ENCODE results near the gene CTSD.
"Not testable (repeated sequence)": the region's sequence is repeated elsewhere in the genome, so short reads cannot be mapped to it uniquely, and the experiment has no call there.

CTSD gene

DNA sequence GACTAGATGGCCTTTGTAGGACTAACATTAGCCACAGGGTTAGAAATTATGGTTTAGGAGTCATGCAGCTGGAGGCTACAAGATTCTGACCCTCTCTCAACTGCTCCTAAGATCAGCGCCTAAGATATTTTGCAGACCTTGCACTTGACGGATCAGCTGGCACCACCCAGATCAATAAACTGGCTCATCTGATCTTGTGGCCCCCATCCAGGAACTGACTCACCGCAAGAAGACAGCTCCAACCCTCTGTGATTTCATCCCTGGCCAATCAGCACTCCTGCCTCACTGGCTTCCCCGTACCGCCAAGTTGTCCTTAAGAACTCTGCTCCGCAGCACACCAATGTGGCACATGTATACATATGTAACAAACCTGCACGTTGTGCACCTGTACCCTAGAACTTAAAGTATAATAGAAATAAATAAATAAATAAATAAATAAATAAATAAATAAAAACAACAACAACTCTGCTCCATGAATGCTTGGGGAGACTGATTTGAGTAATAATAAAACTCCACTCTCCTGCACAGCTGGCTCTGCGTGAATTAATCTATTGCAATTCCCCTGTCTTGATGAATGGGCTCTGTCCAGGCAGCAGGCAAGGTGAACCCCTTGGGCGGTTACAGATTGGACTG, 5.7 kb upstream of the CTSD start:
- H3K4me3 Mint-ChIP-seq; intact Hi-C loops (cut with micrococcal nuclease); H3K36me3 Mint-ChIP-seq (ENCODE audit: low read depth); H3K9me3 Mint-ChIP-seq; H3K27me3 Mint-ChIP-seq: not testable (repeated sequence)
- Mint-ChIP-seq H3K4me1 (ENCODE audit: low read depth) (peaks cover 69% of the 10 kb centered on the region), H3K27ac (peak overlapping the region; percentile 87)

DNA sequence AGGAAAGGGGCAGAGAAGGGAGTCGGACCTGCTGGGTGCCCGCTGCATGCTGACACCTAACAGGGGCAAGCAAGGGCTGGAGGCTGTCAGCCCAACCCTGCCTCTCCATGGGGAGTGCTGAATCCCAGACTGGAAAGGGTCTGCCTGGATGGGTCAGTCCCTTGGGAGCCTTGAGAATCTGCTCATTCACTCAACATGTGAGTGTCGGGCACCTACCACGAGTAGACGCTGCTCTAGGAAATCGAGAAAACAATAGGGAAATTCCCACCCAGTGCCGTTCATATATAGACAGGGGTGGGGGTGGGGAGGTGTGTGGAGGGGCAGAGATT, 4.4 kb upstream of the CTSD start:
- intact Hi-C loops (cut with micrococcal nuclease): no loop called here
- H3K4me3 Mint-ChIP-seq: no peak overlapping the region
- no peaks in the 10 kb centered on the region for H3K9me3 Mint-ChIP-seq
- peak overlapping the region; percentile 26 for H3K27ac Mint-ChIP-seq
- peaks cover 59% of the 10 kb centered on the region for H3K4me1 Mint-ChIP-seq (ENCODE audit: low read depth)
- no peaks in the 10 kb centered on the region for H3K27me3 Mint-ChIP-seq
- no peaks in the 10 kb centered on the region for H3K36me3 Mint-ChIP-seq (ENCODE audit: low read depth)

DNA sequence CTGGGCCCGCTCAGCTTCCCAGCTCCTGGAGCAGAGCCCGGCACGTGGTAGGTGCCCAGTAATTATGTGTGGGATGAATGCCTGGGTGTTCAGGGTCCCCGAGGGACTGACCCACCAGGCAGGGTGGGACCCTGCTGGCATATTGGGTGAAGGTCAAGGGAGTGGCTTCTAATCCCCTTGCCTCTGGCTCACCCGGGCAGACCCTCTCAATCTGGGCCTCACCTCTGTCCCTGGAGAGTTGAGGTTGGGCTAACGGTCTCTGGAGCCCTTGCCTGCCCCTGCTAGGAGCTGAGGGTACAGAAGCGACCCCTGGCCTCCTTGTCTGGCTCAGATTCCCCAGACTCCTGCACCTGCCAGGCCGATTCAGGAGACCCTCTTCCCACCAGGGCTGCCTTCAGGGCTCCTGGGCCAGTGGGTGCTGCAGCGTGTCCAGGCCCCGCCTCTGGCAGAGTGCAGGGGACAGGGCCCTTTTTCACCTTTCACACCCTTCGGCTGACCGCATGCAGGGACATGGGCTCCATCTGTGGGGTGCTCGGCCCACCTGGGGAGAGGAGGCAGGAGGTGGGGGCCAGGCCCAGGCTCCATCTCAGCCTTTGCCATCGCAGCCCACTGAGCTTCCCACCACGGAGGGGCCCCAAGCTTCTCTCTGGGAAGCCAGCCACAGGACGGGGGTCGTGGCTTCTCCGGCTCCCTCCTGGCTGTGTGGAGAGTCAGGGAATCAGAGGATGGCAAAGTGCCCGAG, 3.8 kb upstream of the CTSD start:
- Mint-ChIP-seq H3K27ac (no peak overlapping the region), H3K4me1 (ENCODE audit: low read depth) (peaks cover 58% of the 10 kb centered on the region), H3K36me3 (ENCODE audit: low read depth) (peaks cover 5% of the 10 kb centered on the region), H3K27me3 (no peaks in the 10 kb centered on the region), H3K4me3 (no peak overlapping the region), H3K9me3 (no peaks in the 10 kb centered on the region)
- intact Hi-C loops (cut with micrococcal nuclease): no loop called here

DNA sequence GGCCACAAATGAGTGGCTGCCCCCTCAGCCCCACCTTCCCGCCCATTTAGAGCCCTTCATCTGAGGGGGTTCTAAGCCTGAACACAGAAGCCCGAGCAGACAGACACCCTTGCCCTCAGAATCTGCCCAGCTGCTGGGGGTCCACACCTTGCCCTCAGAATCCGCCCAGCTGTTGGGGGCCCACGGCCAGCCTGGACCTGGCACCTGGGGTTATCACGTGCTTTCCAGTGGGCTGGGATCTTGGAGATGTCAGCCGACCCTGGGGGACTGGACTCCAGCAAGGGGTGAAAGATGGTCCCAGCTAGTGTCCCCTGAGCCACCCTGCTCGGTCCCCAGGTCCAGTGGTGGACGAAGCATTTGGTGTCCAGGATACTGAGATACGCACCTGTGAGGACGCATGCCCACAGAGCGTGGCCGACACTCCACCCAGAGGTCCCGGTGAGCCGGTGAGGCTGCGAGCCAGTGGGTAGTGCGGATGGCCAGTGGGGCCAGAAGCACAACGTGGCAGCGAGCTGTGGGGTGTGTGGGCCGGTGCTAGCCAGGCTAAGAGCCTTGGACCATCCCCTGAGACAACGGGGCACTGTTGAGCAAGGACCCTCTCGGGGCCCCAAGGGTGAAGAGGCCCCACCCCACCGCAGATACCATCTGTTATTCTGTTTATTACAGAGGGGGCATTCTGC, 3.1 kb upstream of the CTSD start:
- Mint-ChIP-seq H3K4me1 (ENCODE audit: low read depth) (peaks cover 58% of the 10 kb centered on the region), H3K4me3 (no peak overlapping the region), H3K27me3 (no peaks in the 10 kb centered on the region), H3K9me3 (no peaks in the 10 kb centered on the region), H3K27ac (no peak overlapping the region), H3K36me3 (ENCODE audit: low read depth) (peaks cover 12% of the 10 kb centered on the region)
- intact Hi-C loops (cut with micrococcal nuclease): no loop called here

DNA sequence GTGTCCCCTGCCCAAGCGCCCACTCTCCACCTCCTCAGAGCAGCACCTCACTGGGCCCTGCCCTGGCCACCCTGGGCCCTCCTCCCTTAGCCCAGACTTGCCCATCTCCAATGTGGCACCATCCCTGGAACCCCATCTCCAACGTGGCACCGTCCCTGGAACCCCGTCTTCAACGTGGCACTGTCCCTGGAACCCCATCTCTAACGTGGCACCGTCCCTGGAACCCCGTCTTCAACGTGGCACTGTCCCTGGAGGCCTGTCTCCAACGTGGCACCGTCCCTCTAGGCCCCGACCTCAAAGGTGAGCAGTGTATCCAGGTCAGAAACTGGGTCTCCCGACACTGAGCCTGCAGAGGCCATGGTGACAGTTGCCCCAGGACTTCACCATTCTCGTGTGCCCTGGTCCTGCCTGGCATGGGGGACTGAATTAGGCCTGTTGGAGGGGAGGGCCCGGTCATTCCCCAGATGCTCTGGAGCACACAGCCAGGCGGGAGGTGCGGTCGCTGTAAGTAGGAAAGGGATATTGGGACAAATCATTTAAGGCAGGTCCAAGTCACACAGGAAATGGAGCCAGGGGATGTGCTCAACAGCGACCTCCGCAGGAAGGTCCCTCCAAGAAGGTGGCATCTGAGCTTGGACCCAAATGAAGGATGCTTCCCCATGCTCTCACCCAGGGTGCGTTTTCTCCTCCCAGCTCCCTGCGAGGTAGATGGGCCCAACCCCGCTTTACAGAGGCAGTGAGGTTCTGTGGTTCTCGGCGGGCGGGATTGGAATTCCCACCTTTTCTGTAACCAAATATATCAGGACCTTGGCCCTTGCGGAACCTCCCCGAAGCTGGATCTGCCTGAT, 2.4 kb upstream of the CTSD start:
- peaks cover 58% of the 10 kb centered on the region for H3K4me1 Mint-ChIP-seq (ENCODE audit: low read depth)
- H3K4me3 Mint-ChIP-seq: no peak overlapping the region
- H3K36me3 Mint-ChIP-seq (ENCODE audit: low read depth): peaks cover 20% of the 10 kb centered on the region
- no peak overlapping the region for H3K27ac Mint-ChIP-seq
- H3K27me3 Mint-ChIP-seq: no peaks in the 10 kb centered on the region
- intact Hi-C loops (cut with micrococcal nuclease): no loop called here
- H3K9me3 Mint-ChIP-seq: no peaks in the 10 kb centered on the region

DNA sequence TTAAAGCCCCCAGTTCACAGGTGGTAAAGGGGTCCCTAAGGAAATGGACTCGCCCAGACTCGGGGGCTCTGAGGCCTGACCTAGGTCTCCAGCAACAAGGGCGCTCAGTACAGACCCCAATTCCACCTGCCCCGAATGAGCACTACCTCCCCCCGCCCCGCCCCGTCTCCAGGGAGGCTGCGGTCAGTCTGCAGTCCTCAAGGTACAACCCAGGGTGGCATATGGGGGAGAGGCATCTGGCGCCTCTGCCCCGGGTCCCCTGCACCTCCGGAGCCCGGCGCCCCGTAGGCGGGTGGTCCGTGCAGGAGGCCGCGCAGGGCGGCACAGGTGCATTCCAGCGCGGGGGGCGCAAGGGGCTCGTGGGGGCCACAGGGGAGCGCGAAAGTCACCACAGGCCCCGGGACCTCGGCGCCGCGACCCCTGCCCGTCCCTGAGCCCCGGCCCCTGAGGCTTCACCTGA, 361 bp downstream of the CTSD start:
- intact Hi-C loops (cut with micrococcal nuclease): loop anchor here (5.0 kb wide), 1 partner anchor 504 kb away; no protein-coding TSS in a partner anchor
- peaks cover 47% of the 10 kb centered on the region for H3K36me3 Mint-ChIP-seq (ENCODE audit: low read depth)
- no peaks in the 10 kb centered on the region for H3K27me3 Mint-ChIP-seq
- no peaks in the 10 kb centered on the region for H3K9me3 Mint-ChIP-seq
- H3K27ac Mint-ChIP-seq: peak overlapping the region; percentile 96
- H3K4me1 Mint-ChIP-seq (ENCODE audit: low read depth): peaks cover 58% of the 10 kb centered on the region
- peak overlapping the region; percentile 84 for H3K4me3 Mint-ChIP-seq

DNA sequence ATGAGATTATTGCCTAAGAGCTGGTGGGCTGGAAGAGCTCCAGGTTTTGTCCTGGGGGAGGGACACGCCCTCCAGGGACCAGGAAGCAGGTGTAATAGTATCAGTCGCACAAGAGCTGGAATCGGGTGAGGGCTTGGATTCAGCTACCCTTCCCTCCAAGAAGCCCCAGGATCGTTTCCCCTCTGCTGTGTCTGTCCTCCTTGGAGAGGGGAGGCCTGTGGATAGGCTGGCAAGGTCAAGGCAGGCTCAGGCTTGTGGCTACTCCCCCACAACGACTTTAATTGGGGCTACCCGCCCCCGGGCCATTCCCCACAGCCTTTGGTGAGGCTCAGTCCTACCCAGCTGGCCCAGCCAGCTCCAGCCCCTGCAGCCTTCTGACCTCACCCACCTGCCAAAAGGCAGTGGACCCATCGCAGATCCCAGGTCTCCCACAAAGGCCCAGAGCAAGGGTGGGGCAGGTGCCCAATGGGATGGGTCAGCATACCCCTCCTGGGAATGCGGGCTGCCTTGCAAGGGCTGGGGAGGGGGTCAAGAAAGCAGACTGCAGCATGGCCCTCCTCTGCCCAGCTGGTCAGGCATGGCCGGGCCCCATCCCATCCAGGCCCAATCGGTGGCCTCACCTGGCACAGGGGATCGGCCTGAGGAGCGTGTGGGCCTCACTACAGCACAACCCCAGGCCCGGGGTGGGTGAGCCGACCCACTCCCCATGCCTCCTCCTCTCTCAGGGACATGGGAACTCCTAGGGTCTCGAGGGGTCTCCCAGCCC, 1.0 kb downstream of the CTSD start:
- Mint-ChIP-seq H3K9me3 (no peaks in the 10 kb centered on the region), H3K27me3 (no peaks in the 10 kb centered on the region), H3K4me3 (peak overlapping the region; percentile 84), H3K36me3 (ENCODE audit: low read depth) (peaks cover 54% of the 10 kb centered on the region), H3K27ac (peak overlapping the region; percentile 96), H3K4me1 (ENCODE audit: low read depth) (peaks cover 58% of the 10 kb centered on the region)
- intact Hi-C loops (cut with micrococcal nuclease): loop anchor here (5.0 kb wide), 1 partner anchor 505 kb away; no protein-coding TSS in a partner anchor

DNA sequence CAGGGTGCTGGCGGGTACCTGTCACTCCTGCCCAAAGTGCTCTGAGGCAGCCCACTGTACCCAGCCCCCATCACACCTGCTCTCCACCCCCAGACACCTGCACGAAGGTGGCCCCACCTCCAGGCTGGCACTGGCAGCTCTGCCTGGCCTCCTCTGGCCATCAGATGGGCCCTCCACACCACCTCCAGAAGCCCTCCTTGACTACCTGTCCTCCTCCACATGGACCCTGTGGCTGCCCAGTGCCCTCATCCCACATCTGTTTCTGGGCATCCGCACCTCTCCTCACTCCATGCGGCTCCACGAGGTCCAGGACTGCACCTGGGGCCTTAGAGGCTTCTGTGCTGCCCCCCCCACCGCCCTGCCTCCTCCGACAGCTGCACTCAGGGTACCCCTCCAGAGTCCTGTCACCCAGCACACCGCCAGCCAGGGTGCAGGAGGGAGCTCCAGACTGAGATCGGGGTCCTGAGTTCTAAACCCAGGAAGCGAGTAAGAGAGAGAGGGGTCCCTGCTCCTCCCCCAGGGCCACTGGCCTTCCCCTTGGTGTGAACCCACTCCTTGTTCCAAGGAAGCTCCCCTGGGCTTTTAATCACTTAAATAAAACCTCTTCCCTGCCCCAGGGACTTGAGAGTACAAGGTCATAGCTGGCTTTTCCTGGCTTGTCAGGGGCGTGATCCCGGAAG, 1.7 kb downstream of the CTSD start:
- Mint-ChIP-seq H3K4me1 (ENCODE audit: low read depth) (peaks cover 64% of the 10 kb centered on the region), H3K4me3 (peak overlapping the region; percentile 84), H3K36me3 (ENCODE audit: low read depth) (peaks cover 61% of the 10 kb centered on the region), H3K27ac (peak overlapping the region; percentile 96), H3K27me3 (no peaks in the 10 kb centered on the region), H3K9me3 (no peaks in the 10 kb centered on the region)
- intact Hi-C loops (cut with micrococcal nuclease): loop anchor here (5.0 kb wide), 1 partner anchor 505 kb away; no protein-coding TSS in a partner anchor

DNA sequence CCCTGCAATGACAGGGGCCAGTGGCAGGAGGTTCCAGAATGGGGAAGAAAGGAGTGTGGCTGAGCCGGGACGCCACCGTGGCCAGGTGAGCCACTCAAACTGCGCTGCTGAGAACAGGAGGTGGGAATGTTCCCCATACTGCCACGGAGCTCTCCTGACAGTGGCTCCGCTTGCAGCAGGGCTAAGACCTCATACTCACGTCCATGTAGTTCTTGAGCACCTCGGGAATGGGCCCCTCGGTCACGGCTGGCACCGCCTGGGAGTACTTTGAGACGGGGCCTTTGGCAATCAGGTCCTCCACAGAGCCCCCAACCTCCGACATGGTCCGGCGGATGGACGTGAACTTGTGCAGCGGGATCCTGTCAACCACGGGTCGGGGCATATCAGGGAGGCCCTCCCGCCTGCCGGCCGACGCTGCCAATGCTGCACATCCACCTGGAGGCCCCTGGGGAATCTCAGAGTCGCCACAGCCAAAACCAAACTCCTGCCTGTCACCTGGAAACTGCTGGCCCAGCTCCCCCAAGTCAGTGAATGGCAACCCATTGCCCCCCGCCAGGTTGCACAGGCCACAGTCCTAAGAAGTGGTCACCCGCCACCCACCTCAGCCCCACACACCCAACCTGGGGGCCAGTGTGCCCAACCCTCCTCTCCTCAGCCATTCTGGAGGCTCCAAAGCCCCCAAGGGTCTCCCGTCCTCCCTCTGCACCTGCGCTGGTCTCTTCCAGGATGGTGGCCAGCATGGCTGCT, 2.4 kb downstream of the CTSD start:
- Mint-ChIP-seq H3K4me3 (peak overlapping the region; percentile 84), H3K4me1 (ENCODE audit: low read depth) (peaks cover 71% of the 10 kb centered on the region), H3K9me3 (no peaks in the 10 kb centered on the region), H3K36me3 (ENCODE audit: low read depth) (peaks cover 68% of the 10 kb centered on the region), H3K27me3 (no peaks in the 10 kb centered on the region), H3K27ac (peak overlapping the region; percentile 96)
- intact Hi-C loops (cut with micrococcal nuclease): loop anchor here (5.0 kb wide), 1 partner anchor 506 kb away; no protein-coding TSS in a partner anchor

DNA sequence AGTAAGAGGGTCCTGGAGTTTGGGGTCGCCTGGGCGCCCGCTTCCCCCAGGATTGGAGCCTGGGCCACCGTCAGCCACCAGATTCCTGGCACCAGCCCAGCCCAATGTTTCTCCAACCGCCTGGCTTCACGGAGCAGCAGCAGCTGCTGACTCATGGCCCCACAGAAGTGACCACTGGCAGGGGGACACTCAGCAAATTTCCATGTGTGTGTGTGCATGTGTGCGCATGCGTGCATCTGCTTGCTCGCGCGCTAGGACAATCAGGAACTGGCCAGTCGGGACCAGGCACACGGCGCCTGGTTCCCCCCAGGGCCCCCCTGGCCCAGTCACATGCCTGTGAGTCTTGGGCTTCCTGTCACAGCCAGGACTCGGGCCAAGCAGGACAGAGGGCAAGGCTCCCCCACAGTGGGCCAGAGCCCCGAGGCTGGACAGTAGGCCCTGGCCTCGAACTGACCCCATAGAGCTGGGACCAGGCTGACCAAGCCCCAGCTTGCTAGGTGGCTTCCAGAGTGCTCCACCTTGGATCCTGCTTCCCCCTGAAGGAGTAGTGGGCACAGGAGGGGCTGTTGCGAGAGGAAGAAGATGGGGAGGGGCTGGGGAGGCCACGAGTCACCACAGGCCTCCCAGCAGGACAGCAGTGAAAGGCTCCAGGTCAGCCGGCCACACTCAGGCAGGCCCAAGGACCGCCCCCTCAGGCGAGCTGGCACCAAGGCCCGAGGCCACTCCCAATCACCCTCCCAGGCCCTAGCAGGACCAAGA, 3.2 kb downstream of the CTSD start:
- H3K4me1 Mint-ChIP-seq (ENCODE audit: low read depth): peaks cover 79% of the 10 kb centered on the region
- intact Hi-C loops (cut with micrococcal nuclease): loop anchor here (5.0 kb wide), 1 partner anchor 507 kb away; no protein-coding TSS in a partner anchor
- H3K9me3 Mint-ChIP-seq: no peaks in the 10 kb centered on the region
- peaks cover 76% of the 10 kb centered on the region for H3K36me3 Mint-ChIP-seq (ENCODE audit: low read depth)
- H3K4me3 Mint-ChIP-seq: peak overlapping the region; percentile 84
- peak overlapping the region; percentile 96 for H3K27ac Mint-ChIP-seq
- H3K27me3 Mint-ChIP-seq: no peaks in the 10 kb centered on the region

DNA sequence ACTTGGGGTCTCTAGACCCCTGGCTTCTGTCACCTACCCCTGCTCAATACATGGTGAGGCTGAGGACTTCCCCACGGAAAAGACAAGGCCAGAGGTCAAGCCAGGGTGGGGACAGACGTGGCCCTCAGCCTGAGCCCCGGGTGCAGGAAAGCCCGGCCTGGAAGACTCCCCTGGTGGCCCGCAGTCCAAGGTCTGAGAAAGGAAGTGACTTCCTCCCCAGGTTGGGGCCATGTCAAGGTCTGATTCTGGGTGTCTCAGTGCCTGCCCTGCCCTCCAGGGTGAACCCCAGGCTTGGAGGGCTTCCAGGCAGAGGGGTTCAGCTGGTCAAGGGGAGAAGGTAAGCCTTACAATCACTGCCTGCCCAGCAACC, 3.9 kb downstream of the CTSD start:
- H3K4me1 Mint-ChIP-seq (ENCODE audit: low read depth): peaks cover 86% of the 10 kb centered on the region
- H3K27me3 Mint-ChIP-seq: peaks cover under 1% of the 10 kb centered on the region
- intact Hi-C loops (cut with micrococcal nuclease): loop anchor here (5.0 kb wide), 1 partner anchor 507 kb away; no protein-coding TSS in a partner anchor
- H3K36me3 Mint-ChIP-seq (ENCODE audit: low read depth): peaks cover 83% of the 10 kb centered on the region
- H3K9me3 Mint-ChIP-seq: no peaks in the 10 kb centered on the region
- H3K4me3 Mint-ChIP-seq: peak overlapping the region; percentile 84
- H3K27ac Mint-ChIP-seq: peak overlapping the region; percentile 96
